Mucosa of descending colon (tissue), 3 donors: ENCODE measurements around the gene UPK3B. TPM values are rescaled to one million over a fixed set of nuclear protein-coding genes. Genes with fewer than 3 reads are reported as not detected.
"Not testable (repeated sequence)": the region's sequence is repeated elsewhere in the genome, so short reads cannot be mapped to it uniquely, and the experiment has no call there.

Experiments used
- ATAC-seq: fragments of 200-7000 bp; cut with Tn5 transposase; one replicate; pipeline ENCODE4 v1.9.1; 2020; ENCODE audit warnings: mild to moderate bottlenecking, moderate library complexity
- DNase-seq, 3 donors: peaks; one replicate each; pipeline ENCODE4 v3.0.0-alpha.2; 2020
- H3K36me3 ChIP-seq: fragments of 200-600 bp; one replicate; pipeline ENCODE4 v1.8.0; 2021; ENCODE audit warnings: low read depth, mild to moderate bottlenecking
- H3K4me1 ChIP-seq: fragments of 200-600 bp; one replicate; pipeline ENCODE4 v1.8.0; 2021; ENCODE audit warnings: low read depth, mild to moderate bottlenecking
- H3K4me3 ChIP-seq: fragments of 200-600 bp; one replicate; pipeline ENCODE4 v1.8.0; 2021; ENCODE audit warnings: mild to moderate bottlenecking
- H3K9me3 ChIP-seq: fragments of 200-600 bp; one replicate; pipeline ENCODE4 v1.8.0; 2021; ENCODE audit warnings: mild to moderate bottlenecking
- intact Hi-C, 2 donors: fragments of 100-400 bp; cut with DNase I in 1 of 2; cut with micrococcal nuclease in 1 of 2; formaldehyde crosslinking; loops; one replicate each; pipeline versions ENCODE4 v1.11.0 to v1.11.1; 2022; cut with DNase I, micrococcal nuclease
- total RNA-seq, 3 donors: library from RNA; stranded (reverse); fragmentation: NEBNext Ultra II Directional in 2 of 3; extraction: Animal tissue kit (Norgen Biotek cat#: 25700) in 2 of 3; gene quantifications; one replicate each; pipeline versions ENCODE4 v1.2.1 to v1.2.4, GENCODE V29; 2021 to 2023
- TF ChIP-seq, protein P1 (sequence below): fragments of 200-600 bp; IDR thresholded peaks from one replicate; pipeline ENCODE4 v1.8.0; 2022; ENCODE audit warnings: antibody characterized with exemption, mild to moderate bottlenecking
- donor health status: DM: no; HTN: no; CAD: no; lungs with moderate emphysema.
- donor health status: DM: no; HTN: no; CAD: no.
- donor health status: DM: no; HTN: yes; CAD: no.

UPK3B gene
- total RNA-seq, 3 donors from 2014 or later = 2.2 to 4.3 (median 3.6) TPM

DNA sequence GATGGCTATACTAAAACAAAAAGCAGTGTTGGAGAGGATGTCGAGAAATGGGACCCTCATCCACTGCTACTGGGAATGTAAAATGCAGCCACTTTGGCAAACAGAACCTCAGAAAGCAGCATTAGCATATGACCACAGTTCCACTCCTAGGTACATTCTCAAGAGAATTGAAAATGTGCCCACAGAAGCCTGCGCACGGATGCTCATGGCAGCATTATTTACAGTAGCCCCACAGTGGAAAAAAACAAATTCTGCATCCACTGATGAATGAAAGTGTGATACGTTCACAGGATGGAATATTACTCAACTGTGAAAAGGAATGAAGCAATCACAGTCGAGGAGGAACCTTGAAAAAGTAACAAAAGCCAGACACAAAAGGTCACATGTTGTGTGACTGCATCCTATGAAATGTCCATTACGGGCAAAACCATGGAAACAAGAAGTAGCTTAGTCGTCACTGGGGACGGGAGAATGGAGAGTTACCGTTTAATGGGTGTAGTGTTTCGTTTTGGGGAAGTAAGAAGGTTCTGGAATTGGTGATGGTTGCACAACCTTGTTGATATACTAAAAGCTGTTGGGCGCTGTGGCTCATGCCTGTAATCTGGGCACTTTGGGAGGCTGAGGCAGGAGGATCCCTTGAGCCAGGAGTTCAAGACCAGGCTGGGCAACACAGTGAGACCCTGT lies 2.5 kb upstream of the UPK3B start:
- DNase-seq (peak in 1 of 3 donors; percentile 12), ATAC-seq (no peak)
- Histone ChIP-seq H3K4me3 (no peak overlapping the region), H3K9me3 (no peaks in the 10 kb centered on the region), H3K4me1 (peaks cover 2% of the 10 kb centered on the region), H3K36me3 (no peaks in the 10 kb centered on the region)
- intact Hi-C loops = no loop called here
- TF ChIP-seq, protein P1, sequence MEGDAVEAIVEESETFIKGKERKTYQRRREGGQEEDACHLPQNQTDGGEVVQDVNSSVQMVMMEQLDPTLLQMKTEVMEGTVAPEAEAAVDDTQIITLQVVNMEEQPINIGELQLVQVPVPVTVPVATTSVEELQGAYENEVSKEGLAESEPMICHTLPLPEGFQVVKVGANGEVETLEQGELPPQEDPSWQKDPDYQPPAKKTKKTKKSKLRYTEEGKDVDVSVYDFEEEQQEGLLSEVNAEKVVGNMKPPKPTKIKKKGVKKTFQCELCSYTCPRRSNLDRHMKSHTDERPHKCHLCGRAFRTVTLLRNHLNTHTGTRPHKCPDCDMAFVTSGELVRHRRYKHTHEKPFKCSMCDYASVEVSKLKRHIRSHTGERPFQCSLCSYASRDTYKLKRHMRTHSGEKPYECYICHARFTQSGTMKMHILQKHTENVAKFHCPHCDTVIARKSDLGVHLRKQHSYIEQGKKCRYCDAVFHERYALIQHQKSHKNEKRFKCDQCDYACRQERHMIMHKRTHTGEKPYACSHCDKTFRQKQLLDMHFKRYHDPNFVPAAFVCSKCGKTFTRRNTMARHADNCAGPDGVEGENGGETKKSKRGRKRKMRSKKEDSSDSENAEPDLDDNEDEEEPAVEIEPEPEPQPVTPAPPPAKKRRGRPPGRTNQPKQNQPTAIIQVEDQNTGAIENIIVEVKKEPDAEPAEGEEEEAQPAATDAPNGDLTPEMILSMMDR = no peak

DNA sequence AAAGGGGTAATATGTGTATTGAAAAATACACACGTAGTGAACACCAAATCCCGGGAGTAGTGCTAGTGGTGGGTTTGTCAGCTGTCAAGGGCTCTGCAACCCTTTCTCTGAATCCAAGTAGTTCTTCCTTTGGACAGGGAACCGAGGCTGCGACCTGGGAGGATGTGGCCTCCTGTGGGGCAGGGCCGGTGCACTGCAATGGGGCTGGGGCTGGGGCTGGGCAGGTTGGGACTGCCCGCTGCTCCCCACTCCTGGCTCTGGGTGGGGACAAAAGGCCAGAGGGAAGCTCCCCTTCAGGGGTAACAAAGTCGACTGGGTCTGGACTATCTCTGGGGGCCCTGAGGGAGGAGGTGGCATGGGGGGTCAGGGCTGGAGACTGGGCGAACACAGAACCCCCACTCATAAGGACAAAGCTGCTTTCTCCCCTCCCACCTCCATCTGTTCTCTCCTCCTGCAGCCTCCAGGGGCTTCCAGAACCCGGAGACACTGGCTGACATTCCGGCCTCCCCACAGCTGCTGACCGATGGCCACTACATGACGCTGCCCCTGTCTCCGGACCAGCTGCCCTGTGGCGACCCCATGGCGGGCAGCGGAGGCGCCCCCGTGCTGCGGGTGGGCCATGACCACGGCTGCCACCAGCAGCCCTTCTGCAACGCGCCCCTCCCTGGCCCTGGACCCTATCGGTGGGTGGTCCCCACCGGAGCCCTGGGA lies 1.0 kb downstream of the UPK3B start:
- H3K36me3 ChIP-seq, H3K4me3 ChIP-seq, H3K9me3 ChIP-seq, H3K4me1 ChIP-seq, intact Hi-C loops: not testable (repeated sequence)
- DNase-seq (peak in 2 of 3 donors; percentile 35 to 54), ATAC-seq (peak; percentile 16)

DNA sequence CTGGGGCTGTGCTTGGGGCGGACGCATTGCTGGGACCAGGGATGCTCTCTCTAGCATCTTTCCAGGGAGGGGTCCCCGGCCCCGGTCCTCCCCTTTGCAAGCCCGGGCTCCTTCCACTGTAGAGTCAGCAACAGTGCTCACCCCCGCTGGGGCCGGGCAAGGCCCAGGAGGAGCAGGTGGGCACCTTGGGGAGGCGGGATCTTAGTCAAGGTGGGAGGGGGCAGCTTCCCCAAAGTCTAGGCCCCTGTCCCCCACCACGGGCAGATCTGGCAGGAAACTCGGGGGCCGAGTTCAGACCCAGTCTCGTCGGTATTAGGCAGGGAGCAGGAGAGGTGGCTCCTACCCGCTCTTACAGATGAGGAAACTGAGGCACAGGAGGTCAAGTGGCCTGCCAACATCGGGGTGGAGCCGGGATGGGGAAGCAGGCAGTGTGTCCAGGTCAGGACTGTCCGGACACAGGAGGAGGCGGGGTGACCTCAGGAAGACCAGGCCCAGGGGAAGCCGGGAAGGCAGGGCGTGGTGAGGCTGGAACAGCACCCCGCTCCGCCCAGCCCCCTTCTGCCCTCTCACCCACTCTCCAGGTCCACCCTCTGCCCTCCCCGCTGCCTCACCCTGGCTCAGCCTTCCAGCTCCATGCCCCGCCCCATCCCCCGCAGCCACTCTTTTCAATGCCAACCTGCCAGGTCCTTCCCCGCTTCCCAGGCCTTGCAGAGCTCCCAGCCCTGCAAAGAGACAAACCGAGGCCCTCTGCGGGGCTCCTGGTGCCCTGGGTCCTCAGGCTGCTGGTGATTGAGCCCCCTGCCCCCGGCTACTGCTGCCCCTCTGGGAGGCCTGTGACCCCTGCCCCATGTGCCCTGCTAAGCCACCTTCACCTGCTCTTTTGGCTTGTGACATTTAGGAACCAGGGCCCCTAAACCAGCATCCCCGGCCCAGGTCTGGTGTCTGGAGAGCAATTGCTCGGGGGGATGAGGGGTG lies 1.8 kb downstream of the UPK3B start:
- peak; percentile 95 for ATAC-seq
- H3K4me1 ChIP-seq, intact Hi-C loops, H3K36me3 ChIP-seq, H3K9me3 ChIP-seq, H3K4me3 ChIP-seq: not testable (repeated sequence)
- DNase-seq = peak; percentile 66 to 76 (median 70)

DNA sequence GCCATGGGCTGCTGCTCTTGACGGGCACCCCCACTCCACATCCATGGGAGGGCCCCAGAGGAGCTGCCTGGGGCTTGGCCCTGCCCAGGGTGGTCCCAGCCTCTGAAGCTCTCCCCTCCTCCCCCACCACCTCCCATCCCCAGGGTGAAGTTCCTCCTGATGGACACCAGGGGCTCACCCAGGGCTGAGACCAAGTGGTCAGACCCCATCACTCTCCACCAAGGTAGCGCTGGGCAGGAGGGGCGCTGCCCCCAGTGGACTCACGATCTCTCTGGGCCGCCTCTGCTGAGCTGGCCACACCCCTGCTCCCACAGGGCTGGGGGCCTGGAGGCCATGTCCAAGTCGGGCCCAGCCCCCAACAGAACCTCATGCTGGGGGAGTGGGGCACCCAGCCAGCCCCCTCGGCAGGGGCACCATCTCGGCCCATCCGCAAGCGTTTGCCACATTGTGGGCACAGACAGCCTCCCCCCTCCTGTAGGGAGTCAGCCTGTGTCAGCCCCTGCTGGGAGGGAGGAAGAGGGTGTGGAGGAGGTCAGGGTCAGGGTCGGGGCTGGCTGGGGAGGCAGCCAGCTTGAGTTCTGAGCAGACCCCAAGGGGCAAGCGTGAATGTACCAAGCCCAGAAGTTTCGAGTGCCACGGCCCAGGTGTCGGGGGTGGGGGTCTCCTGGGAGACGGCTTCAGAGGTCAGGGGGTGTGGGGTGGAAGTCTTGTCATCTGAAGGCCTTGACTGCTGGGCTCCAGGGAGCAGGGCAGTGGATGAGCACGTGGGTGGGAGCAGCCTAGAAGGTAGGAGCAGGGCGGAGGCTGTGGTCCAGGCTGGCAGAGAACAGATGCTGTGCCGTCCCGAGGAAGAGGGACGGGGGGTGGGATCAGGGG lies 2.8 kb downstream of the UPK3B start:
- H3K4me1 ChIP-seq = peaks cover 9% of the 10 kb centered on the region
- ATAC-seq = peak; percentile 16
- intact Hi-C loops = no loop called here
- TF ChIP-seq, protein P1 = no peak
- peak; percentile 30 to 67 (median 60) for DNase-seq
- H3K9me3 ChIP-seq = no peaks in the 10 kb centered on the region
- no peak overlapping the region for H3K4me3 ChIP-seq
- no peaks in the 10 kb centered on the region for H3K36me3 ChIP-seq

DNA sequence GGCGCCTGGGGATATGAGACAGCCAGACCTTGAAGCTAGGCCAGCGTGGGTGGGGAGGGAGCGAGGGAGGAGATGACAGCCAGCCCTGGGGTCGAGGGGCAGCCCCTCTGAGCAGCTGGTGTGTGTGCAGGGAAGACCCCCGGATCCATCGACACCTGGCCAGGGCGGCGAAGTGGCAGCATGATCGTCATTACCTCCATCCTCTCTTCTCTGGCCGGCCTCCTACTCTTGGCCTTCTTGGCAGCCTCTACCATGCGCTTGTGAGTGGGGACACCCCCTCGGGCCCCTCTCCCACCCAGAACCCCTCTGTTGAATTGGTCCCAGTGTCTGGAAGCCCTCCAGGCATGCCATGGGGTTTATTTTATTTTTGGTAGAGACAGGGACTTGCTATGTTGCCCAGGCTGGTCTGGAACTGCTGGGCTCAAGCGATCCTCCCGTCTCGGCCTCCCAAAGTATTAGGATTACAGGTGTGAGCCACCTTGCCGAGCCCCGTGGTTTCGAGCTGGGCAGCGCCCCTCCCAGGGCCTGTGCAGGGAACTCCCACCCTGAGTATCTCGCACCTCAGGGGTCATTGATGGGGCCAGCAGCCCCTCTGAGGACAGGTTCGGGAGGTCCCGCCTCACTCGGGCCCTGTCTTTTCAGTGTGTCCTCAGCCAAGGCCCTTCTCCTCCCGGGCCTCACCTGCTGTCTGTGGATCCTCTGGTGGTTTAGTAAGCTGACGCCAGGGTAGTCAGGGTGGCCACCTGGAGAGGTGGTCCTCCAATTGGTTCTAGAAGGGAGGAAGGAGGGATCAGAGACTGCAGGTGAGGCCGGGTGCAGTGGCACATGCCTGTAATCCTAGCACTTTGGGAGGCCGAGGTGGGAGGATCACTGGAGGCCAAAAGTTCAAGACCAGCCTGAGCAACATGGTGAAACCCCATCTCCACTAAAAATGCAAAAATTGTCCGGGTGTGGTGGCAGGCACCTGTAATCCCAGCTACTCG lies 3.8 kb downstream of the UPK3B start:
- Histone ChIP-seq H3K4me1 (peaks cover 9% of the 10 kb centered on the region), H3K36me3 (no peaks in the 10 kb centered on the region), H3K4me3 (no peak overlapping the region), H3K9me3 (no peaks in the 10 kb centered on the region)
- no peak for ATAC-seq
- TF ChIP-seq, protein P1 = no peak
- intact Hi-C loops = no loop called here
- DNase-seq = peak in 2 of 3 donors; percentile 29 to 42
